Measurements from ENCODE around the gene SEPTIN7. TPM values are rescaled to one million over a fixed set of nuclear protein-coding genes. Genes with fewer than 3 reads are reported as not detected.

SEPTIN7 gene
- total and polyA plus RNA-seq, 3 experiments from 2014 or later: 270 to 671 (median 270) TPM

GRCh38 chr7:35820858-35821257 is 20.0 kb downstream of the SEPTIN7 start:
- Histone ChIP-seq H3K4me3 (ENCODE audit: low read length) (no peak overlapping the region), H3K27ac (ENCODE audit: low read depth, low read length) (no peak overlapping the region), H3K4me1 (ENCODE audit: insufficient read depth, low read length) (peaks cover 43% of the 10 kb centered on the region), H3K36me3 (ENCODE audit: insufficient read depth, low read length) (no peaks in the 10 kb centered on the region), H3K9me3 (ENCODE audit: low read length) (no peaks in the 10 kb centered on the region), H3K27me3 (ENCODE audit: insufficient read depth, low read length, poor library complexity, severe bottlenecking) (no peaks in the 10 kb centered on the region)
- H3K36me3 Mint-ChIP-seq: peaks cover 7 to 43% (median 25%) of the 10 kb centered on the region in 3 donors
- CTCF ChIA-PET: no interaction called here
- peaks cover 56 to 63% (median 57%) of the 10 kb centered on the region in 3 donors for H3K4me1 Mint-ChIP-seq
- POLR2A ChIA-PET: interaction anchor here (0.9 kb wide), 1 partner anchor 20 kb away, joined by 3 read pairs; the partner anchor contains the start of gene SEPTIN7
- H3K27me3 Mint-ChIP-seq: no peaks in the 10 kb centered on the region
- no peak overlapping the region for H3K4me3 Mint-ChIP-seq
- H3K9me3 Mint-ChIP-seq: peaks cover 7 to 30% (median 19%) of the 10 kb centered on the region in 5 donors
- DNase-seq: no peak
- H3K27ac Mint-ChIP-seq: no peak overlapping the region

DNA sequence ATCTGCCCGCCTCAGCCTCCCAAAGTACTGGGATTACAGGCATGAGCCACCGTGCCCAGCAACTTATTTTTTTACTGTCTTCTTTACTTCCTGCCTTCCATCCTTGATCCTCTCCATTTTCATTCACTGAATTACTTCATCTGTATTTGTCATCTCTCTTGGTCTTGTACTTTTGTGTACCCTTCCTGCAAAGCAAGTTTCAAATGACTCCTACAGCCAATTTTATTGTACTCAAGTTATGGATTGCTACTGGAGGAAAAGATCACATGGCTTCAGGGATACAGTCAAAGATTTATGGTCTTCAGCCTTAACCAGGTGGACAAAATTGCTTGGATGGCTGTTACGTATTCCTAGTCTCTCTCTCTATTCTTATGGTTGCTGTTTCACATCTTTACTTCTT is 22.6 kb downstream of the SEPTIN7 start:
- POLR2A ChIA-PET: no interaction called here

DNA sequence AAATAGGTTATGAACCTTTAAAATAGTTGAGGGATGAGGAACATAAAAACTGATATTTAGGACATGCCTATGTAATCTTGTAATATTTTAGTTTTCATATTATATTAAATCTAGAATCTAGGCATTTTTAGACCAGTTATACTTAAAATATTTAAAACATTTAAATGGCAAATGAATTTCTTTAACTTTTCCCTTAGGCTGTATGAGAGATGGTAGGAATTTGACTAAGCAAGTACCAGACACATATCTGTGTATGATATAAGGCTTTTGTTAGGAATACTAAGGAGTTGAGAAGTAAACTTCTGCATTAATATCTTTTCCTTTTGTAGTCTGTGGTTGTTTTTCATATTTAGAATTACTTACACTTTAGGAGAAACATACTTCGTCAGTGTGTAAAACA is 25.1 kb downstream of the SEPTIN7 start:
- POLR2A ChIA-PET: no interaction called here
- Mint-ChIP-seq H3K9me3 (peaks cover 0 to 3% (median under 1%) of the 10 kb centered on the region in 5 donors), H3K4me1 (peaks cover 45 to 50% (median 46%) of the 10 kb centered on the region in 3 donors), H3K4me3 (no peak overlapping the region), H3K27ac (no peak overlapping the region), H3K27me3 (no peaks in the 10 kb centered on the region), H3K36me3 (peaks cover 9 to 21% (median 9%) of the 10 kb centered on the region in 3 donors)
- CTCF ChIA-PET: no interaction called here
- Histone ChIP-seq H3K9me3 (ENCODE audit: low read length) (no peaks in the 10 kb centered on the region), H3K27ac (ENCODE audit: low read depth, low read length) (no peak overlapping the region), H3K4me1 (ENCODE audit: insufficient read depth, low read length) (peaks cover 57% of the 10 kb centered on the region), H3K27me3 (ENCODE audit: insufficient read depth, low read length, poor library complexity, severe bottlenecking) (no peaks in the 10 kb centered on the region), H3K4me3 (ENCODE audit: low read length) (no peak overlapping the region), H3K36me3 (ENCODE audit: insufficient read depth, low read length) (no peaks in the 10 kb centered on the region)
- no peak for DNase-seq

More for the DNA sequence above, 22.6 kb downstream of the SEPTIN7 start:
- Histone ChIP-seq H3K27ac (ENCODE audit: low read depth, low read length) (no peak overlapping the region), H3K27me3 (ENCODE audit: insufficient read depth, low read length, poor library complexity, severe bottlenecking) (no peaks in the 10 kb centered on the region), H3K9me3 (ENCODE audit: low read length) (no peaks in the 10 kb centered on the region), H3K36me3 (ENCODE audit: insufficient read depth, low read length) (no peaks in the 10 kb centered on the region), H3K4me3 (ENCODE audit: low read length) (no peak overlapping the region), H3K4me1 (ENCODE audit: insufficient read depth, low read length) (peaks cover 47% of the 10 kb centered on the region)
- CTCF ChIA-PET: no interaction called here
- Mint-ChIP-seq H3K36me3 (peaks cover 4 to 32% (median 25%) of the 10 kb centered on the region in 3 donors), H3K9me3 (peaks cover 7 to 24% (median 15%) of the 10 kb centered on the region in 5 donors), H3K4me3 (peak overlapping the region in 4 of 7 donors; percentile 1 to 81 (median 4)), H3K4me1 (peaks cover 45 to 46% (median 46%) of the 10 kb centered on the region in 3 donors), H3K27me3 (no peaks in the 10 kb centered on the region), H3K27ac (peak overlapping the region in 1 of 8 donors; percentile 64)
- DNase-seq: no peak

GRCh38 chr7:35826751-35827150 is 25.9 kb downstream of the SEPTIN7 start:
- Histone ChIP-seq H3K4me3 (ENCODE audit: low read length) (no peak overlapping the region), H3K27ac (ENCODE audit: low read depth, low read length) (no peak overlapping the region), H3K27me3 (ENCODE audit: insufficient read depth, low read length, poor library complexity, severe bottlenecking) (no peaks in the 10 kb centered on the region), H3K9me3 (ENCODE audit: low read length) (no peaks in the 10 kb centered on the region), H3K4me1 (ENCODE audit: insufficient read depth, low read length) (peaks cover 61% of the 10 kb centered on the region), H3K36me3 (ENCODE audit: insufficient read depth, low read length) (no peaks in the 10 kb centered on the region)
- Mint-ChIP-seq H3K9me3 (peaks cover 0 to 2% (median 0%) of the 10 kb centered on the region in 5 donors), H3K4me3 (no peak overlapping the region), H3K4me1 (peaks cover 47 to 53% (median 47%) of the 10 kb centered on the region in 3 donors), H3K27me3 (no peaks in the 10 kb centered on the region), H3K36me3 (peaks cover 3 to 21% (median 9%) of the 10 kb centered on the region in 3 donors), H3K27ac (no peak overlapping the region)
- CTCF ChIA-PET: no interaction called here
- POLR2A ChIA-PET: no interaction called here
- no peak for DNase-seq

DNA sequence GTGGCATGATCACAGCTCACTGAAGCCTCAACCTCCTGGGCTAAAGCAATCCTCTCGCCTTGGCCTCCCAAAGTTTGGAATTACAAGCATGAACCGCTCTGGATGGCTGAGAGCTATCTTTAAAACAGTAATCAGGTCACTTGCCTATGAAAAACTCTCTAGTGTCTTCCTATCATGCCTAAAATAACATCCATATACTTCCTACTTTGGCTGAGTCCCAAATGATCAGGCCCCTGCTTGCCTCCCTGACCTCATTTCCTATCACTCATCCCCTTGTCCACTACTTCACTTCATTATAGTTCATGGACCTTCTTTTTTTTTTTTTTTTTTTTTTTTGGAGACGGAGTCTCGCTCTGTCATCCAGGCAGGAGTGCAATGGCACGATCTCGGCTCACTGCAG is 28.0 kb downstream of the SEPTIN7 start:
- H3K36me3 ChIP-seq (ENCODE audit: insufficient read depth, low read length): peaks cover 14% of the 10 kb centered on the region
- Mint-ChIP-seq H3K36me3 (peaks cover 0 to 35% (median 14%) of the 10 kb centered on the region in 3 donors), H3K9me3 (peaks cover 0 to 2% (median 0%) of the 10 kb centered on the region in 5 donors), H3K4me1 (peaks cover 58 to 67% (median 64%) of the 10 kb centered on the region in 3 donors), H3K27me3 (no peaks in the 10 kb centered on the region), H3K4me3 (peak overlapping the region in 3 of 7 donors; percentile 9 to 34 (median 22)), H3K27ac (peak overlapping the region in 6 of 8 donors; percentile 2 to 73 (median 26))
- peaks cover 56% of the 10 kb centered on the region for H3K4me1 ChIP-seq (ENCODE audit: insufficient read depth, low read length)
- H3K27me3 ChIP-seq (ENCODE audit: insufficient read depth, low read length, poor library complexity, severe bottlenecking): no peaks in the 10 kb centered on the region
- ChIA-PET CTCF (no interaction called here), POLR2A (no interaction called here)
- no peaks in the 10 kb centered on the region for H3K9me3 ChIP-seq (ENCODE audit: low read length)
- no peak for DNase-seq
- H3K27ac ChIP-seq (ENCODE audit: low read depth, low read length): no peak overlapping the region
- no peak overlapping the region for H3K4me3 ChIP-seq (ENCODE audit: low read length)

DNA sequence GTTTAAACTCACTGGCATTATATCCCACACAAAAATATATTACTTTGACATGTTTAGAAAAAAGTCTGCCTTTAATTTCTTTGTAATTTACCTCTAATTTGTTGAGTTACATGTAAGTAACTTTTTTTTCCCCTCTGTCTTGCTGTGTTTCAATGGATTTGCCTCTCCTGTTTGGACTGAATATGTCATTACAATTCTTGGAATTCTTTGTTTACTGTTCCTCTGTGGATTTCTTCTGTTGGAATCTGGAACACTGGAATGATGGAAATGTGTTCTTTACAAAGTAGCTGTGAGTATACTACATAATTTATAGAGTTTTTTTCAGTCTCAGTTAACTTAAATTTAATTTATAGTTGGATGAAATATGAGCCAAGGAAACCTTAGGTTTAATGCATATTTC is 30.4 kb downstream of the SEPTIN7 start:
- H3K27me3 Mint-ChIP-seq: no peaks in the 10 kb centered on the region
- ChIA-PET POLR2A (no interaction called here), CTCF (interaction anchor here (1.2 kb wide), 1 partner anchor 24 kb away, joined by 3 read pairs; no protein-coding TSS in a partner anchor)
- Histone ChIP-seq H3K36me3 (ENCODE audit: insufficient read depth, low read length) (peaks cover 14% of the 10 kb centered on the region), H3K27me3 (ENCODE audit: insufficient read depth, low read length, poor library complexity, severe bottlenecking) (no peaks in the 10 kb centered on the region), H3K27ac (ENCODE audit: low read depth, low read length) (no peak overlapping the region), H3K4me3 (ENCODE audit: low read length) (no peak overlapping the region), H3K9me3 (ENCODE audit: low read length) (no peaks in the 10 kb centered on the region), H3K4me1 (ENCODE audit: insufficient read depth, low read length) (peaks cover 38% of the 10 kb centered on the region)
- H3K36me3 Mint-ChIP-seq: peaks cover 0 to 52% (median 22%) of the 10 kb centered on the region in 3 donors
- H3K4me1 Mint-ChIP-seq: peaks cover 75 to 90% (median 78%) of the 10 kb centered on the region in 3 donors
- H3K9me3 Mint-ChIP-seq: peaks cover 0 to 2% (median 0%) of the 10 kb centered on the region in 5 donors
- H3K4me3 Mint-ChIP-seq: no peak overlapping the region
- peak overlapping the region in 4 of 8 donors; percentile 2 to 66 (median 50) for H3K27ac Mint-ChIP-seq
- no peak for DNase-seq

GRCh38 chr7:35839860-35840854 is 39.3 kb downstream of the SEPTIN7 start:
- no peaks in the 10 kb centered on the region for H3K27me3 Mint-ChIP-seq
- CTCF ChIA-PET: interaction anchor here (1.0 kb wide), 1 partner anchor 39 kb away, joined by 3 read pairs; the partner anchor contains the start of gene SEPTIN7
- H3K27ac ChIP-seq (ENCODE audit: low read depth, low read length): no peak overlapping the region
- DNase-seq: no peak
- peaks cover 6% of the 10 kb centered on the region for H3K4me1 ChIP-seq (ENCODE audit: insufficient read depth, low read length)
- H3K4me3 Mint-ChIP-seq: no peak overlapping the region
- H3K36me3 ChIP-seq (ENCODE audit: insufficient read depth, low read length): no peaks in the 10 kb centered on the region
- no peak overlapping the region for H3K4me3 ChIP-seq (ENCODE audit: low read length)
- peaks cover 0 to 61% (median 13%) of the 10 kb centered on the region in 3 donors for H3K36me3 Mint-ChIP-seq
- POLR2A ChIA-PET: no interaction called here
- H3K27ac Mint-ChIP-seq: peak overlapping the region in 3 of 8 donors; percentile 1 to 53 (median 38)
- H3K9me3 Mint-ChIP-seq: no peaks in the 10 kb centered on the region
- H3K27me3 ChIP-seq (ENCODE audit: insufficient read depth, low read length, poor library complexity, severe bottlenecking): no peaks in the 10 kb centered on the region
- H3K9me3 ChIP-seq (ENCODE audit: low read length): no peaks in the 10 kb centered on the region
- H3K4me1 Mint-ChIP-seq: peaks cover 52 to 80% (median 75%) of the 10 kb centered on the region in 3 donors

Measured in CD8-positive, alpha-beta memory T cell (primary cell).